ENCODE results near the gene C10orf105. TPM values are rescaled to one million over a fixed set of nuclear protein-coding genes. Genes with fewer than 3 reads are reported as not detected.
A peak's percentile ranks its signal among the peaks of the same experiment; 100 is the strongest.

The C10orf105 gene
- total RNA-seq, 2 experiments from 2014 or later = 0.25 to 0.36 TPM

GRCh38 chr10:71725249-71725648, 5.7 kb upstream of the C10orf105 start:
- DNase-seq (no peak), ATAC-seq (ENCODE audit: poor library complexity) (no peak)
- ChIA-PET CTCF (interaction anchor here (0.9 to 3.5 kb wide), 5 partner anchors 10 to 48 kb away, joined by 3 to 25 read pairs (median 3); partner anchors contain the start of gene VSIR), POLR2A (interaction anchor here (0.5 to 14.4 kb wide), 7 partner anchors 11 to 551 kb away, joined by 3 to 252 read pairs (median 53); partner anchors contain the start of gene VSIR)
- Histone ChIP-seq H3K36me3 (ENCODE audit: insufficient read depth, low read length) (no peaks in the 10 kb centered on the region), H3K9me3 (ENCODE audit: control insufficient read depth in 1 of 2, insufficient read depth in 1 of 2, low read length in 2 of 2) (no peaks in the 10 kb centered on the region), H3K4me3 (ENCODE audit: low read length) (no peak overlapping the region), H3K27ac (ENCODE audit: low read depth in 1 of 2, low read length in 2 of 2) (peak overlapping the region; percentile 74 to 88), H3K27me3 (ENCODE audit: control insufficient read depth in 1 of 2, insufficient read depth in 2 of 2, low read length in 2 of 2) (no peaks in the 10 kb centered on the region), H3K4me1 (ENCODE audit: insufficient read depth, low read length) (peaks cover 92% of the 10 kb centered on the region)
- Mint-ChIP-seq H3K36me3 (ENCODE audit: low read depth) (no peaks in the 10 kb centered on the region), H3K9me3 (no peaks in the 10 kb centered on the region), H3K4me1 (ENCODE audit: low read depth) (peaks cover 76% of the 10 kb centered on the region), H3K4me3 (no peak overlapping the region), H3K27ac (peak overlapping the region; percentile 96), H3K27me3 (no peaks in the 10 kb centered on the region)
- no peak for TF ChIP-seq CTCF (IDR thresholded peaks at IDR 0.05)
- intact Hi-C loops (cut with DNase I, micrococcal nuclease) = no loop called here

GRCh38 chr10:71724539-71724938, 5.0 kb upstream of the C10orf105 start:
- no peaks in the 10 kb centered on the region for H3K27me3 ChIP-seq (ENCODE audit: control insufficient read depth in 1 of 2, insufficient read depth in 2 of 2, low read length in 2 of 2)
- no peak overlapping the region for H3K4me3 ChIP-seq (ENCODE audit: low read length)
- Mint-ChIP-seq H3K4me1 (ENCODE audit: low read depth) (peaks cover 72% of the 10 kb centered on the region), H3K36me3 (ENCODE audit: low read depth) (no peaks in the 10 kb centered on the region), H3K27me3 (no peaks in the 10 kb centered on the region), H3K4me3 (no peak overlapping the region), H3K9me3 (no peaks in the 10 kb centered on the region), H3K27ac (peak overlapping the region; percentile 55)
- ChIA-PET POLR2A (interaction anchor here (0.8 to 7.7 kb wide), 3 partner anchors 15 to 48 kb away, joined by 4 to 98 read pairs (median 67); partner anchors contain the start of gene VSIR), CTCF (interaction anchor here (2.2 kb wide), 1 partner anchor 28 kb away, joined by 6 read pairs; no protein-coding TSS in a partner anchor)
- H3K27ac ChIP-seq (ENCODE audit: low read depth in 1 of 2, low read length in 2 of 2) = peak overlapping the region; percentile 74 to 88
- no peaks in the 10 kb centered on the region for H3K9me3 ChIP-seq (ENCODE audit: control insufficient read depth in 1 of 2, insufficient read depth in 1 of 2, low read length in 2 of 2)
- peaks cover 92% of the 10 kb centered on the region for H3K4me1 ChIP-seq (ENCODE audit: insufficient read depth, low read length)
- ATAC-seq (ENCODE audit: poor library complexity) = no peak
- TF ChIP-seq CTCF (IDR thresholded peaks at IDR 0.05) = no peak
- H3K36me3 ChIP-seq (ENCODE audit: insufficient read depth, low read length) = no peaks in the 10 kb centered on the region
- no peak for DNase-seq
- intact Hi-C loops (cut with DNase I, micrococcal nuclease) = no loop called here

DNA sequence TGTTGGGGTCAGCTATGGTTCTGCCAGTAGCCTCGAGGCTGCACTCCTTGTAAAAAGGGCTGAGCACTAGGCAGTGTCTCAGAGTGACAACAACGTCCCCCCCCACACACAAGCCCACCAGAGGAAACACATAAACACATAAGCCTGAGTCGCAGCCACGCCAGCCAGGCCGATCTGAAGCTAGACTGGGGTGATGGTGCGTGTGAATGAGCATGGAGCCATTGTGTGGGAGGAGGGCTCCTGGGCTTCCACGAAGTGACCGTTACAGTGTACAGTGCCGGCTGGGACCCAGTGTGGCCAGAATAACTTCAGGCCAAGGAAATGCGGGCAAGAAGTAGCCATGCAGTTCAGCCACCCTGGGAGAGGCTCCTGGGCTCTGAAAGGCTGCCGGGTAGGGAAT, 3.7 kb upstream of the C10orf105 start:
- H3K27me3 ChIP-seq (ENCODE audit: control insufficient read depth in 1 of 2, insufficient read depth in 2 of 2, low read length in 2 of 2) = no peaks in the 10 kb centered on the region
- DNase-seq = no peak
- Mint-ChIP-seq H3K27ac (peak overlapping the region; percentile 69), H3K27me3 (no peaks in the 10 kb centered on the region), H3K9me3 (no peaks in the 10 kb centered on the region), H3K4me3 (no peak overlapping the region), H3K4me1 (ENCODE audit: low read depth) (peaks cover 60% of the 10 kb centered on the region), H3K36me3 (ENCODE audit: low read depth) (no peaks in the 10 kb centered on the region)
- H3K36me3 ChIP-seq (ENCODE audit: insufficient read depth, low read length) = no peaks in the 10 kb centered on the region
- ChIA-PET CTCF (interaction anchor here (1.1 kb wide), 1 partner anchor 50 kb away, joined by 4 read pairs; the partner anchor contains the start of gene VSIR), POLR2A (interaction anchor here (1.1 to 1.5 kb wide), 2 partner anchors 20 to 50 kb away, joined by 3 to 5 read pairs; partner anchors contain the start of gene VSIR)
- peaks cover 91% of the 10 kb centered on the region for H3K4me1 ChIP-seq (ENCODE audit: insufficient read depth, low read length)
- no peaks in the 10 kb centered on the region for H3K9me3 ChIP-seq (ENCODE audit: control insufficient read depth in 1 of 2, insufficient read depth in 1 of 2, low read length in 2 of 2)
- ATAC-seq (ENCODE audit: poor library complexity) = no peak
- intact Hi-C loops (cut with DNase I, micrococcal nuclease) = no loop called here
- TF ChIP-seq CTCF (IDR thresholded peaks at IDR 0.05) = no peak
- no peak overlapping the region for H3K4me3 ChIP-seq (ENCODE audit: low read length)
- H3K27ac ChIP-seq (ENCODE audit: low read depth in 1 of 2, low read length in 2 of 2) = no peak overlapping the region
